Uterus (tissue), 4 donors: ENCODE results near the gene PPHLN1. TPM values are rescaled to one million over a fixed set of nuclear protein-coding genes. Genes with fewer than 3 reads are reported as not detected.
"Not testable (repeated sequence)": the region's sequence is repeated elsewhere in the genome, so short reads cannot be mapped to it uniquely, and the experiment has no call there.

Experiments
- DNase-seq, 2 donors: peaks; one replicate each; pipeline ENCODE4 v3.0.0-alpha.2; 2019 to 2020
- H3K27ac ChIP-seq, 2 donors: fragments of 200-600 bp; sonication (generic); 1 replicate in 1 of 2; 2 replicates in 1 of 2; pipeline ENCODE4 v1.5.1; 2016 to 2018
- H3K27me3 ChIP-seq, 2 donors: fragments of 200-600 bp; sonication (generic); one replicate each; pipeline ENCODE4 v1.5.1; 2018 to 2019; ENCODE audit warnings: control low read depth in 1 of 2
- H3K36me3 ChIP-seq, 2 donors: fragments of 200-600 bp; sonication (generic); one replicate each; pipeline ENCODE4 v1.5.1; 2019; ENCODE audit warnings: control low read depth in 1 of 2
- H3K4me1 ChIP-seq, 2 donors: fragments of 200-600 bp; sonication (generic); one replicate each; pipeline ENCODE4 v1.5.1; 2018 to 2019; ENCODE audit warnings: control low read depth in 1 of 2
- H3K4me3 ChIP-seq, 2 donors: fragments of 200-600 bp; sonication (generic); 1 replicate in 1 of 2; 2 replicates in 1 of 2; pipeline ENCODE4 v1.5.1; 2018 to 2019; ENCODE audit warnings: mild to moderate bottlenecking in 1 of 2
- H3K9me3 ChIP-seq, 2 donors: fragments of 200-600 bp; sonication (generic); one replicate each; pipeline ENCODE4 v1.5.1; 2019; ENCODE audit warnings: control low read depth in 1 of 2
- POLR2A ChIP-seq, 2 donors: fragments of 450-650 bp; IDR thresholded peaks; one replicate each; pipeline ENCODE4 v1.6.1; 2016; ENCODE audit warnings: antibody characterized with exemption in 2 of 2, mild to moderate bottlenecking in 1 of 2, moderate library complexity in 1 of 2
- intact Hi-C: fragments of 100-400 bp; cut with DNase I; formaldehyde crosslinking; loops from one replicate; pipeline ENCODE4 v1.15.1; 2023; ENCODE audit warnings: low total_unique reads
- total RNA-seq, 4 donors: library from RNA; depleted of rRNA in 3 of 4; stranded (reverse); fragments of >200 nt in 3 of 4; gene quantifications; one replicate each; pipeline versions ENCODE4 v1.1.0 to v1.2.4, GENCODE V29; 2014 to 2023
- TF ChIP-seq, protein P1 (sequence below), 4 experiments: fragments of 200-600 bp in 2 of 4; fragments of 450-650 bp in 2 of 4; sonication (generic) in 2 of 4; IDR thresholded peaks; one replicate each; pipeline ENCODE4 v1.5.1; 2016 to 2019; ENCODE audit warnings: antibody characterized with exemption in 4 of 4, mild to moderate bottlenecking in 2 of 4, moderate library complexity in 1 of 4
- donor health status: DM: yes; HTN: yes; CAD: no.

PPHLN1 gene
- total RNA-seq, 4 donors from 2014 or later = 20.2 to 124 (median 53.3) TPM

GRCh38 chr12:42327227-42327590 is 1.2 kb downstream of the PPHLN1 start:
- DNase-seq = no peak
- TF ChIP-seq POLR2A (IDR thresholded peaks at IDR 0.05) = no peak
- TF ChIP-seq, protein P1, sequence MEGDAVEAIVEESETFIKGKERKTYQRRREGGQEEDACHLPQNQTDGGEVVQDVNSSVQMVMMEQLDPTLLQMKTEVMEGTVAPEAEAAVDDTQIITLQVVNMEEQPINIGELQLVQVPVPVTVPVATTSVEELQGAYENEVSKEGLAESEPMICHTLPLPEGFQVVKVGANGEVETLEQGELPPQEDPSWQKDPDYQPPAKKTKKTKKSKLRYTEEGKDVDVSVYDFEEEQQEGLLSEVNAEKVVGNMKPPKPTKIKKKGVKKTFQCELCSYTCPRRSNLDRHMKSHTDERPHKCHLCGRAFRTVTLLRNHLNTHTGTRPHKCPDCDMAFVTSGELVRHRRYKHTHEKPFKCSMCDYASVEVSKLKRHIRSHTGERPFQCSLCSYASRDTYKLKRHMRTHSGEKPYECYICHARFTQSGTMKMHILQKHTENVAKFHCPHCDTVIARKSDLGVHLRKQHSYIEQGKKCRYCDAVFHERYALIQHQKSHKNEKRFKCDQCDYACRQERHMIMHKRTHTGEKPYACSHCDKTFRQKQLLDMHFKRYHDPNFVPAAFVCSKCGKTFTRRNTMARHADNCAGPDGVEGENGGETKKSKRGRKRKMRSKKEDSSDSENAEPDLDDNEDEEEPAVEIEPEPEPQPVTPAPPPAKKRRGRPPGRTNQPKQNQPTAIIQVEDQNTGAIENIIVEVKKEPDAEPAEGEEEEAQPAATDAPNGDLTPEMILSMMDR (IDR thresholded peaks at IDR 0.05) = no peak
- H3K9me3 ChIP-seq = no peaks in the 10 kb centered on the region
- intact Hi-C loops = no loop called here
- no peaks in the 10 kb centered on the region for H3K36me3 ChIP-seq
- H3K27ac ChIP-seq = no peak overlapping the region
- no peaks in the 10 kb centered on the region for H3K27me3 ChIP-seq
- no peaks in the 10 kb centered on the region for H3K4me1 ChIP-seq
- peak overlapping the region in 1 of 2 donors; percentile 78 for H3K4me3 ChIP-seq

DNA sequence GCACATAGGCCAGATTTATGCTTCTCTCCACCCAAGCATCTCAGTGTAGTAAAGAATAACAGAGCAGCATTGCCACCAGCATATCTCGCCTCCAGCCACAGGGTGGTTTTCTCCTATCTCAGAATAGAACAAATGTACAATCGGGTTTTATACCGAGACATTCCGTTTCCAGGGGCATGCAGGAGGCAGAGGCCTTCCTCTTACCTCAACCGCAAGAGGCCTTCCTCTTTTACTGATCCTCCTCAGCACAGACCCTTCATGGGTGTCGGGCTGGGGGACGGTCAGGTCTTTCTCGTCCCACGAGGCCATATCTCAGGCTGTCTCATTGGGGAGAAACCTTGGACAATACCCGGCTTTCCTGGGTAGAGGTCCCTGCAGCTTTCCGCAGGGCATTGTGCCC is 4.1 kb downstream of the PPHLN1 start:
- H3K36me3 ChIP-seq, H3K4me1 ChIP-seq, H3K27ac ChIP-seq, H3K4me3 ChIP-seq, DNase-seq, H3K9me3 ChIP-seq, H3K27me3 ChIP-seq: not testable (repeated sequence)
- intact Hi-C loops = loop anchor here (5.0 kb wide), 1 partner anchor 203 kb away; no protein-coding TSS in a partner anchor

DNA sequence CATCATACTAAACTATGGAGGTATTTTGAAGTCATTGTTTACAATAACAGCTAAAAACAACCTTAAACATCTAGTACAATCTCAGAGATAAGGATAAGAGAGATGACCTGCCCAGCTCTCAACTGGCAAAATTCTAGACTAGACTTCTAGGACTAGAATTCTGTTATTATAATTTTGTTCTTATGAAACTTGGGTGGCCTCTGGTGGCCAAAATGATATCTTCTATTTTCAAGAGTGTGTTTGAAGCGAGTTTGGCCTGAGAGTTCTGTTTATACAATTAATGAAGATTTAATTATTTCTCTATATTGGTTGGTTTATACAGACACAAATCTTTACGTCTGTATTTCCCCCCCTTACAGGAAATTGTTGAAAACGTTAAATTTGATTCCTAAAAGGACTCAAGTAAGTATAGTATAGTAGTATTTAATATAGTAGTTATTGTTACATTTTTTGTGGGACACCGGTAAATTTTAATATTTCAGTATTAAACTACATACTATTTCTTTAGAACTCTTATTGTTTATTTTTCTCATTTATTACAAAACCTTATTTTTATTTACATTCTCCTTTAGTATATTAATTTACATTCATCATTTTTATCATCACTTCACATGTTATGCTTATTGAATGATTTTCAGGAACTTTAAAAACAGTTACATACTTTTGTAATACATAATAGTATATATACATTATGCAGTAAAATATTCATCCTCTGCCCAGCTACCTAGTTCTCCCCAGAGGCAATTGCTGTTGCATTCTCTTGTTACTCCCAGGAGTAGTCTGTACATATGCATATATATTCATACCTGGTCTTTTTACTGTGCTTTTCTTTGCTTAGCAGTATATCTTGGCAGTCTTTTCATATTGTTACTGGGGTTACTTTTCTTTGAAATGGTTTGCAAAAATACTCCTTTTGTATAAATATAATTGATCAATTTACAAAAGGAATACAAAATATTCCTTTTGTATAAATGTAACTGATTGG is 6.6 kb downstream of the PPHLN1 start:
- DNase-seq = peak in 1 of 2 donors; percentile 28
- no peaks in the 10 kb centered on the region for H3K4me1 ChIP-seq
- no peak overlapping the region for H3K27ac ChIP-seq
- H3K27me3 ChIP-seq = no peaks in the 10 kb centered on the region
- TF ChIP-seq, protein P1 (IDR thresholded peaks at IDR 0.05) = peak; percentile 55 to 62 (median 62)
- TF ChIP-seq POLR2A (IDR thresholded peaks at IDR 0.05) = no peak
- no peaks in the 10 kb centered on the region for H3K9me3 ChIP-seq
- no peak overlapping the region for H3K4me3 ChIP-seq
- H3K36me3 ChIP-seq = no peaks in the 10 kb centered on the region
- intact Hi-C loops = loop anchor here (5.0 kb wide), 1 partner anchor 205 kb away; no protein-coding TSS in a partner anchor

DNA sequence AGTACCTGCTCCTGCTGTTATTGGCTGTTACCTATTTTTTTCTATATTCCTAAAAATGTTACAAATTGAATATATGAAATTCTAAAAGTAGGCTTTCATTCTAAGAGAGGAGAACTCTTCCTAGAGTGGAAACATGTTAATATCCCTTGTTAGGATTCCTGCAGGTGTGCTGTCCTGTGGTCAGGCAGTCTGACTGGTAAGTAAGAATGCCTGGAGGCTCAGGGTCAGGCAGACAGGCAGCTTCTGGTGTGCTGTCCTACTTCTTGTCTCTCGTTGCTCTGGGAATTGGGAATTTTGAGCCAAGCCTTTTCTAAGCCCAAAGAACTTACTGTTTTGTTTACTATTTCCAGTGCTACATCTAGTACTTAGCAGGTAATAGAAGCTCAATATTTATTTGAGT is 10.3 kb downstream of the PPHLN1 start:
- no peak overlapping the region for H3K4me3 ChIP-seq
- no peak for TF ChIP-seq POLR2A (IDR thresholded peaks at IDR 0.05)
- H3K36me3 ChIP-seq = no peaks in the 10 kb centered on the region
- no peak for DNase-seq
- H3K27ac ChIP-seq = no peak overlapping the region
- intact Hi-C loops = no loop called here
- H3K9me3 ChIP-seq = no peaks in the 10 kb centered on the region
- no peaks in the 10 kb centered on the region for H3K27me3 ChIP-seq
- H3K4me1 ChIP-seq = no peaks in the 10 kb centered on the region

GRCh38 chr12:42338280-42338679 is 12.3 kb downstream of the PPHLN1 start:
- Histone ChIP-seq H3K36me3 (no peaks in the 10 kb centered on the region), H3K4me3 (no peak overlapping the region), H3K27me3 (no peaks in the 10 kb centered on the region), H3K9me3 (no peaks in the 10 kb centered on the region), H3K27ac (no peak overlapping the region), H3K4me1 (no peaks in the 10 kb centered on the region)
- TF ChIP-seq POLR2A (IDR thresholded peaks at IDR 0.05) = no peak
- TF ChIP-seq, protein P1 (IDR thresholded peaks at IDR 0.05) = no peak
- DNase-seq = no peak
- intact Hi-C loops = no loop called here

DNA sequence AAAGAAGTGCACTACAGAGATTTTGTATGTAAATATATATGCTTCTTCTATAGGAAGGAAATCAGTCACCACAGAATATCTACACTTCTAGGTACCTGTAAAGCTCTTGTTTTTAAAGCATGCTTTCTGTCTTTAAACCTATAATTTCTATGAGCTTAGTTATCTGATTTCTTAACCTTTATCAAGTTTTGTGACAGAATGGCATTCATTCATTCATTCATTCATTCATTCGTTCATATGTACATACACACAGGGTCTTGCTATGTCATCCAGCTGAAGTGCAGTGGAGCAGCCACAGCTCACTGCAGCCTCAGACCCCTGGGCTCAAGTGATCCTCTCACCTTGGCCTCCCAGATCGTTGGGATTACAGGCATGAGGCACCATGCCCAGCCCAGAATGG is 16.1 kb downstream of the PPHLN1 start:
- H3K27ac ChIP-seq = no peak overlapping the region
- TF ChIP-seq POLR2A (IDR thresholded peaks at IDR 0.05) = no peak
- TF ChIP-seq, protein P1 (IDR thresholded peaks at IDR 0.05) = no peak
- no peaks in the 10 kb centered on the region for H3K9me3 ChIP-seq
- no peak for DNase-seq
- no peaks in the 10 kb centered on the region for H3K4me1 ChIP-seq
- H3K4me3 ChIP-seq = no peak overlapping the region
- intact Hi-C loops = no loop called here
- H3K27me3 ChIP-seq = no peaks in the 10 kb centered on the region
- H3K36me3 ChIP-seq = no peaks in the 10 kb centered on the region
